NCI-H2171 (cell line): ENCODE results near the gene GAPVD1.
A peak's percentile ranks its signal among the peaks of the same experiment; 100 is the strongest.
"Not testable (repeated sequence)": the region's sequence is repeated elsewhere in the genome, so short reads cannot be mapped to it uniquely, and the experiment has no call there.

ENCODE experiments used
- DNase-seq: peaks from one replicate; lab custom pipeline; 2025; lab: John Stamatoyannopoulos, UW

The GAPVD1 gene, protein sequence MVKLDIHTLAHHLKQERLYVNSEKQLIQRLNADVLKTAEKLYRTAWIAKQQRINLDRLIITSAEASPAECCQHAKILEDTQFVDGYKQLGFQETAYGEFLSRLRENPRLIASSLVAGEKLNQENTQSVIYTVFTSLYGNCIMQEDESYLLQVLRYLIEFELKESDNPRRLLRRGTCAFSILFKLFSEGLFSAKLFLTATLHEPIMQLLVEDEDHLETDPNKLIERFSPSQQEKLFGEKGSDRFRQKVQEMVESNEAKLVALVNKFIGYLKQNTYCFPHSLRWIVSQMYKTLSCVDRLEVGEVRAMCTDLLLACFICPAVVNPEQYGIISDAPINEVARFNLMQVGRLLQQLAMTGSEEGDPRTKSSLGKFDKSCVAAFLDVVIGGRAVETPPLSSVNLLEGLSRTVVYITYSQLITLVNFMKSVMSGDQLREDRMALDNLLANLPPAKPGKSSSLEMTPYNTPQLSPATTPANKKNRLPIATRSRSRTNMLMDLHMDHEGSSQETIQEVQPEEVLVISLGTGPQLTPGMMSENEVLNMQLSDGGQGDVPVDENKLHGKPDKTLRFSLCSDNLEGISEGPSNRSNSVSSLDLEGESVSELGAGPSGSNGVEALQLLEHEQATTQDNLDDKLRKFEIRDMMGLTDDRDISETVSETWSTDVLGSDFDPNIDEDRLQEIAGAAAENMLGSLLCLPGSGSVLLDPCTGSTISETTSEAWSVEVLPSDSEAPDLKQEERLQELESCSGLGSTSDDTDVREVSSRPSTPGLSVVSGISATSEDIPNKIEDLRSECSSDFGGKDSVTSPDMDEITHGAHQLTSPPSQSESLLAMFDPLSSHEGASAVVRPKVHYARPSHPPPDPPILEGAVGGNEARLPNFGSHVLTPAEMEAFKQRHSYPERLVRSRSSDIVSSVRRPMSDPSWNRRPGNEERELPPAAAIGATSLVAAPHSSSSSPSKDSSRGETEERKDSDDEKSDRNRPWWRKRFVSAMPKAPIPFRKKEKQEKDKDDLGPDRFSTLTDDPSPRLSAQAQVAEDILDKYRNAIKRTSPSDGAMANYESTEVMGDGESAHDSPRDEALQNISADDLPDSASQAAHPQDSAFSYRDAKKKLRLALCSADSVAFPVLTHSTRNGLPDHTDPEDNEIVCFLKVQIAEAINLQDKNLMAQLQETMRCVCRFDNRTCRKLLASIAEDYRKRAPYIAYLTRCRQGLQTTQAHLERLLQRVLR (N-terminal part only)

DNA sequence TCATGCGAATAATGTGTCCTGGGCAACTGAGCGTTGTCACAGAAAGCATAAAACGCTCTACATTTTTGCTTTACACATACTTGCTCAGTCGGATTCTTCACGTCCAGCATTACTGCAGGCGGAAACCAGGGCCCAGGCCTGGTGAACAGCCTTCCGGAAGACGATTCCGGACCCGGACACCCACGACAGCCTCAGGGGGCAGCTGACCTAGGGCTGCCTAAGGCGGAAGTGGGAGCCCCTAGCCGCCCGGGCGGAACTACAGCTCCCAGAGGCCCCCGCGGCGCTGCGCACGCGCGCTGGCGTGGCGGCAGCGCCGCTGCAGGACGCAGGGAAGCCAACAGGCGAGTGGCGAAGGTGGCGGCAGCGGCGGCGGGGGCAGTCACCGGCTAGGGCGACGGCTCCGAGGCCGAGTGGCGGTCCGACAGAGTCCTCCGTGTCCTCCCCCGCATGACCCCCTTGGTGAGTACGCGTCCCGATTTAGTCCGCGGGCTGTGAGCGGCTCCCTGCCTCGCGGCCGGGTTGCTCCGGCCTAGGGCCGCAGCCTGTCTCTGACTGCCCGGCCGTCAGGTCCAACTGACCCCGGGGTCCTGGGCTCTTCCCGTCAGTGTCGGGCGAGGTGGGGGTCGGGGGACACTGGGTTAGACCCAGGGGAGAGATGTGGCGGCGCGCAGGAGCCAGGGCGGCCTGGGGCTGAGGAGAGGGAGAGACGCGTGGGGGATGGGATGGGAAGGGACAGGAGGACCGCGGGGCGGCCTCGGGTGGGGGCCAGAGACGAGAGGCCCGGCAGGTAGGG is at the start of gene GAPVD1:
Gene GAPVD1, plus strand, starts transcription at position 326 of the 793 bp plus-strand sequence. CDS start 37,096 bp downstream, outside the sequence.
- peak; percentile 84 for DNase-seq

DNA sequence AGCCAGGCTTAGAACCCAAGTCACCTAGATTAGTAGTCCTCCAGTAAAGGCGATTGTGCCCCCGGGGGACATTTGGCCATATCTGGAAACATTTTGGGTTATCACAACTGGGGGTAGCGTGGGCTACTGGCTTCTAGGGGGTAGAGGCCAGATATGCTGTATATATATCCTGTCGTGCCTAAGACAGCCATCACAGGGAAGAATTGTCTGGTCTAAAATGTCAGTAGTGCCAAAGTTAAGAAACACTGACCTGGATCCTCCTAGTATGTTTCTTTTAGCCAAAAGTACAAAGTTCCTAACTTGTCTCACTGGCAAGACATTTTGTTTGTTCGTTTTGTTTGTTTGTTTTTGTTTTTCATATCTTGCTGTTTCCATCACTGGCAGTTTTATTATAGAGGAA is 47.4 kb upstream of the GAPVD1 start:
- no peak for DNase-seq

DNA sequence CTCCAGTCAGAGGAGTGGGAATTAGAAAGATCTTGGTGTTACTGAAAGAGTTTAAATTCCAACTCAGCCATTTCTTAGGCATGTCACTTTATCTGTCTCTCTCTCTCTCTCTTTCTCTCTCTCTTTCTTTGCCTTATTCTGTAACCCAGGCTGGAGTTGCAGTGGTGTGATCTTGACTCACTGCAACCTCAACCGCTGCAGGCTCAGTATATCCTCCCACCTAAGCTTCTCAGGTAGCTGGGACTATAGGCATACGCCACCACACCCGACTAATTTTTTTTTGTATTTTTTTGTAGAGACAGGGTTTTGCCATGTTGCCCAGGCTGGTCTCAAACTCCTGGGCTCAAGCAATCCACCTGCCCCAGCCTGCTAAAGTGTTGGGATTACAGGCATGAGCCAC is 43.0 kb upstream of the GAPVD1 start:
- no peak for DNase-seq

DNA sequence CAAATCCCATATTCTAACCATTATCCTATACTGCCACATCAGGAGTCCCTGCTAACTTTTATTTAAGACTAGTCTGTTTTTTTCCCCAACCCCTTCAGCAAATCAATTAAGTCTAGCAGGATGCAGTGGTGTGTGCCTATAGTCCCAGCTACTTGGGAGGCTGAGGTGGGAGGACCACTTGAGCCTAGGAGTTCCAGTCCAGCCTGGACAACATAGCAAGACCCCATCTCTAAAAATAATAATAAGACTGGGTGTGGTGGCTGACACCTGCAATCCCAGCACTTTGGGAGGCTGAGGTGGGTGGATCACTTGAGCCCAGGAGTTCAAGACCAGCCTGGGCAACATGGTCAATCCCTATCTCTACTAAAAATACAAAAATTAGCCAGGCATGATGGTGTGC is 36.8 kb upstream of the GAPVD1 start:
- not testable (repeated sequence) for DNase-seq

DNA sequence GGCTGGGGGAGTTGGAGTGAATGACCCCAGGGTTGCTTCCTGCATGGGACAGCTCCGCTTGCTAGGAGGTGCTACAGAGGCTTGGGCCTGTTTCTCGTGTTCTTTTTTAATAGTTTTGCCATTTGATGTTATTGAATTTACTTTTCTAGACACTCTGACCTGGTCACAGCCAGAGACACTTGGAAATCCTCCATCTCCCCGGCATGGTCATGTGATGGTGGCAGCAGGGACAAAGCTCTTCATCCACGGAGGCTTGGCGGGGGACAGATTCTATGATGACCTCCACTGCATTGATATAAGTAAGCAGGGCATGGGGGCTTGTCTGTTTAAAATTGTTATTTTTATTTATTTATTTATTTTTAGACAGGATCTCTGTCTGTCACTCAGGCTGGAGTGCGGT is 33.9 kb upstream of the GAPVD1 start:
- no peak for DNase-seq

DNA sequence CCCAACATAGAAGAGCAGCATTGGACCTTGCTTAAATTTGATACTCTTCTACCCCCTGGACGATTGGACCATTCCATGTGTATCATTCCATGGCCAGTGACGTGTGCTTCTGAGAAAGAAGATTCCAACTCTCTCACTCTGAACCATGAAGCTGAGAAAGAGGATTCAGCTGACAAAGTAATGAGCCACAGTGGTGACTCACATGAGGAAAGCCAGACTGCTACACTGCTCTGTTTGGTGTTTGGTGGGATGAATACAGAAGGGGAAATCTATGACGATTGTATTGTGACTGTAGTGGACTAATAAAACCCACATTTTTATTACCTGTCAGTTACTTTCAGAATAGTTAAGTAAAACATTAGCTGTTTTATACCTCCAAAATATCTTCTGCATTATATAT is 27.9 kb upstream of the GAPVD1 start:
- no peak for DNase-seq

DNA sequence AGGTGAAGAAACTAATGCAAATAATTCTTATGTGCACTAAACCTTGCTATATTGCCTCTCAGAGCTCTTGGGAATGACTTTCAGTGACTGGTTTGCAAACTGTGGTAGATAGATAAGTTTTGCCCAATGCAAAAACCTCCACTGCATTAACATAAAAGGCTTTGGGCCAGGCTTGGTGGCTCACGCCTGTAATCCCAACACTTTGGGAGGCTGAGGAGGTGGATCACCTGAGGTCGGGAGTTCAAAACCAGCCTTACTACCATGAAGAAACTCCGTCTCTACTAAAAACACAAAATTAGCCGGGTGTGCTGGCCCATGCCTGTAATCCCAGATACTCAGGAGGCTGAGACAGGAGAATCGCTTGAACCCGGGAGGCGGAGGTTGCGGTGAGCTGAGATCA is 27.5 kb upstream of the GAPVD1 start:
- DNase-seq: not testable (repeated sequence)

DNA sequence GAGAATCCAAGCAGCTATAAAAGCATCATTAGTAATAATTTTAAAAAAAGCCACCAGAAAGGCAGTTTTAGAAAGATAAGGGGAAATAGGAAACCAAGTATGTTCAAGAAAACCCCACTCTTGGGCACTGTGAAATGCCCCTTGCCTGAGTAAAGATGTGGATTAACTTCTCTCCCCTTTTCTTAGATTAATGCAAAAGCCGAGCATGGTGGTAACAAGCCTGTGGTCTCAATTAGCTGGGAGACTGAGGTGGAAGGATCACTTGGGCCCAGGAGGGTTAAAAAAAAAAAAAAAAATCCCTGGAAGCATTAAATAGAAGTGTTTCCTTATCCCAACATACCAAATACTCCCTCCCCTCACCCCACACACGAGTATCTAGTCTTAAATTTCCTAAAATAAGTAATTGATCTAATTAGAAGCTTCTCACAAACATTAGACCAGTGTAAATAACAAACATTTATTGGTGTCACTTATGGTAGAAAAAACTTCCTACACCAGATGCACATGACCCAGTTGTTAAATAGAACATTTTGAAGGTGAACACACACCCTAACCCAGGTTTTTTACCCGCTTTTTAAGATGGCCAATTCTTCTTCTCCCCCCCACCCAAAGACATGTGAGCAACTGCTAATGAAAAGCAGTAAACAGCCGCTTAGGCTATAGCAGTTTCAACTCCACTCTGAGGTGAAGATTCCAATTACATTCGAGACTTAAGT is 25.7 kb upstream of the GAPVD1 start:
- DNase-seq: no peak

DNA sequence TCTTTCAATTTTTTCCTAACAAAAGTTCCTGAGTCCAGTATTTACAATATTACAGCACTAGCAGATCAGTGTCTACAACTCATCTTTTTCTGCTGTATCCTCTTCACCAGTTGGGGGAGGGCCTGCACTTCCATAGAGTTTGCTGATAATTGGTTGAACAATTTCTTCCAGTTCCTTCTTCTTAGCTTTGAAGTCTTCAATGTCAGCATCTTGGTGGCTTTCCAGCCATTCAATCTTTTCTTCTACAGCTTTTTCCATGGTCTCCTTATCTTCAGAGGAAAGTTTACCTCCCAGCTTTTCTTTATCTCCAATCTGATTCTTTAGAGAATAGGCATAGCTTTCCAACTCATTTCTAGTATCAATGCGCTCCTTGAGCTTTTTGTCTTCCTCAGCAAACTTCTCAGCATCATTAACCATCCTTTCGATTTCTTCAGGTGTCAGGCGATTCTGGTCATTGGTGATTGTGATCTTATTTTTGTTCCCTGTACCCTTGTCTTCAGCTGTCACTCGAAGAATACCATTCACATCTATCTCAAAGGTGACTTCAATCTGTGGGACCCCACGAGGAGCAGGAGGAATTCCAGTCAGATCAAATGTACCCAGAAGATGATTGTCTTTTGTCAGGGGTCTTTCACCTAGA is 25.0 kb upstream of the GAPVD1 start:
- not testable (repeated sequence) for DNase-seq

DNA sequence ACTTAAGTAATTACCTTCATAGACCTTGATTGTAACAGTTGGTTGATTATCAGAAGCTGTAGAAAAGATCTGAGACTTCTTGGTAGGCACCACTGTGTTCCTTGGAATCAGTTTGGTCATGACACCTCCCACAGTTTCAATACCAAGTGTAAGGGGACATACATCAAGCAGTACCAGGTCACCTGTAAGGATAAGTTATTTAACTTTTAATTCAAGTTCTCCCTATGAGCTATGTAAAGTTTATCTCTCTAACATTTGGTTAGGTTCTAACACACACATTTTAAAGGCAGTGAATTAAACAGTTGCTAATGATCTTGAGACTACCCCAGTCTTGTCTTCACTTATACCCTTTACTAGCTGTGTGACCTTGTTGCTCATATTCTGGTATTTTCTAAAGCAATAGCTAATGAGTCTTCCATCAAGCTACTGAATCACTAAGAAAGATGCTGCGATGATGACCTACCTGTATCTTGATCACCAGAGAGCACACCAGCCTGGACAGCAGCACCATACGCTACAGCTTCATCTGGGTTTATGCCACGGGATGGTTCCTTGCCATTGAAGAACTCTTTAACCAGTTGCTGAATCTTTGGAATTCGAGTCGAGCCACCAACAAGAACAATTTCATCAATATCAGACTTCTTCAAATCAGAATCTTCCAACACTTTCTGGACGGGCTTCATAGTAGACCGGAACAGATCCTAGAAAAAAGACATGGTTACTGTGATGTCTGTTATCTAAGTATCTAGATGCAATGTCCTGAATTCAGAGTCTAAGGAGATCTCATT is 23.3 kb upstream of the GAPVD1 start:
- DNase-seq: no peak

DNA sequence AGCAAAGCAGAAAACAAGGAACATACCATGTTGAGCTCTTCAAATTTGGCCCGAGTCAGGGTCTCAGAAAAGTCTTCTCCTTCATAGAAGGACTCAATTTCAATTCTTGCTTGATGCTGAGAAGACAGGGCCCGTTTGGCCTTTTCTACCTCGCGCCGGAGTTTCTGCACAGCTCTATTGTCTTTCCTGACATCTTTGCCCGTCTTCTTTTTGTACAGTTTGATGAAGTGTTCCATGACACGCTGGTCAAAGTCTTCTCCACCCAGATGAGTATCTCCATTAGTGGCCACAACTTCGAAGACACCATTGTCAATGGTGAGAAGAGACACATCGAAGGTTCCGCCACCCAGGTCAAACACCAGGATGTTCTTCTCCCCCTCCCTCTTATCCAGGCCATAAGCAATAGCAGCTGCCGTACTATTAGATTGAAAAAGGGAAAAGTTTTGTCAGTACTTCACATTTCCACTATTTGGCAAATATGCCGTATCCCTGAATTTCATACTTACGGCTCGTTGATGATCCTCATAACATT is 22.6 kb upstream of the GAPVD1 start:
- DNase-seq: no peak

DNA sequence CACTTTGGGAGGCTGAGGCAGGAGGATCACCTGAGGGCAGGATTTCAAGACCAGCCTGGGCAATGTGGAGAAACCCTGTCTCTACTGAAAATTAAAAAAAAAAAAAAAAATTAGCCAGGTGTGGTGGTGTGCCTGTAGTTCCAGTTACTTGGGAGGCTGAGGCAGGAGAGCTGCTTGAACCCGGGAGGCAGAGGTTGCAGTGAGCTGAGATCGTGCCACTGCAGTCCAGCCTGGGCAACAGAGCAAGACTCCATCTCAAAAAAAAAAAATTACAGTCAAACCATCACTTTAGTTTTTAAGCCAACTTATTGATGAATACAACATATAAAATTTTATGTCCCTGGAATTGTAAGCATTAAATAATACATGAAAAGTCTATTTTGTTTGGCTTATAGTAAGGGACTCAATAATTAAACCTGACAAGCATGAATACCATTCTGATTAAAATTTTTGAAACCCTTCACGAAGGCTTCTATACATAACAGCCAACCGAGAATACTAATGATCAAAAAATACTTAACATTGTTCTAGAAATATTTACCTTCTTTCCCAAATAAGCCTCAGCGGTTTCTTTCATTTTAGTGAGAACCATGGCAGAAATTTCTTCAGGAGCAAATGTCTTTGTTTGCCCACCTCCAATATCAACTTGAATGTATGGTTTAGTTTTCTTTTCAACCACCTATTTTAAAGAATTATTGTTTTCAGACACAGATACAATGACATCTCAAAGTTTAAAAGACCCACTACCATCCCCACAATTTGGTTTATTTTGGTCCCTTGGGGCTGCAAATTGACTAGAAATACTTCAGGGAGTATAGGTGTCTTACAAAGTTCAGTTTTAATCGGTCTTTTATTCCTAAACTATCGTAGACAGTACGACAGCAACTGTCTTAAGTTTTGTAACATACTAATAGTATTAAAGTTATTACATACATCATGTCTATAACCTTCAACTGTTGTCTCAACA is 21.7 kb upstream of the GAPVD1 start:
- no peak for DNase-seq

DNA sequence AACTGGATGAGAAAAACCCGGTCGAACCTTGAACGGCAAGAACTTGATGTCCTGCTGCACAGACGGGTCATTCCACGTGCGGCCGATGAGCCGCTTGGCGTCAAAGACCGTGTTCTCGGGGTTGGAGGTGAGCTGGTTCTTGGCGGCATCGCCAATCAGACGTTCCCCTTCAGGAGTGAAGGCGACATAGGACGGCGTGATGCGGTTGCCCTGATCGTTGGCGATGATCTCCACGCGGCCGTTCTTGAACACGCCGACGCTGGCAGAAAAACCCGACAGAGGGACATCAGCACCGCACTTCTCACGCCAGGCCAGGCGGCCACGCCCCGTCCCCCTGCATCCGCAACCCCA is 21.0 kb upstream of the GAPVD1 start:
- no peak for DNase-seq

DNA sequence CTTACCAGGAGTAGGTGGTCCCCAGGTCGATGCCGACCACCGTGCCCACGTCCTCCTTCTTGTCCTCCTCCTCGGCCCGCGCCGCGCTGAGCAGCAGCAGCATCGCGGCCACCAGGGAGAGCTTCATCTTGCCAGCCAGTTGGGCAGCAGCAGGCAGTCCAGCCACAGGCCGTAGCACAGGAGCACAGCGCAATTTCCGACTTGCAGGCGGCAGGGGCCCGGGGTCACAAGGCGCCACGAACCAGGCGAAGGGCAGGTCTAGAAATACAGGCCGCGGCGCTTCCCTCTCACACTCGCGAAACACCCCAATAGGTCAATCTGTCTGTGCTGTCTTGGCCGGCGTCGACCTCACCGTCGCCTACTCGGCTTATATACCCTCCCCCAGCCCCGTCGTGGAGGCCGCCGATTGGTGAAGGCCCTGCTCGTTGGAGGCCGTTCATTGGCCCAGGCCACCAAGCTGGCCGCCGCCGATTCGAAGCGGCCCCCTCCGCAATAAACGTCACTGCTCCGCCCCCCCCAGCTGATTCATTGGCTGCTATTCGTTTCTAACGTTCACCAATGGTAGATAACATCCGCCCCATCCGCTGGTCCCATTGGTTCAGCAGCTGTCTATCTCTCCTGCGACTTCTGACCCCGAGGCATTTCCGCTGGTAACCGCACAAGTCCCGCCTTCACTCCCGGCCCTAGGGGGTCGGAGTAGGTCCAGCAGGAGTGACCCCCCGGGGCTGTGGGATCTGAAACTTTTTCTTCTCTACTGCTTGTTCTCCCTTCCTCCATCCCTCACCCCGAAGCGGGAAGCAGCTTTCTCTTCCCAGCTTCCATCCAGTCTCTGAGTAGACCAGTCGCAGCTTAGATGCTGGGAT is 20.4 kb upstream of the GAPVD1 start, which contains the start of gene HSPA5:
Gene HSPA5, minus strand, starts transcription at position 344 of the 863 bp plus-strand sequence. Its CDS starts 217 bp downstream, at position 127.
- peak; percentile 98 for DNase-seq

DNA sequence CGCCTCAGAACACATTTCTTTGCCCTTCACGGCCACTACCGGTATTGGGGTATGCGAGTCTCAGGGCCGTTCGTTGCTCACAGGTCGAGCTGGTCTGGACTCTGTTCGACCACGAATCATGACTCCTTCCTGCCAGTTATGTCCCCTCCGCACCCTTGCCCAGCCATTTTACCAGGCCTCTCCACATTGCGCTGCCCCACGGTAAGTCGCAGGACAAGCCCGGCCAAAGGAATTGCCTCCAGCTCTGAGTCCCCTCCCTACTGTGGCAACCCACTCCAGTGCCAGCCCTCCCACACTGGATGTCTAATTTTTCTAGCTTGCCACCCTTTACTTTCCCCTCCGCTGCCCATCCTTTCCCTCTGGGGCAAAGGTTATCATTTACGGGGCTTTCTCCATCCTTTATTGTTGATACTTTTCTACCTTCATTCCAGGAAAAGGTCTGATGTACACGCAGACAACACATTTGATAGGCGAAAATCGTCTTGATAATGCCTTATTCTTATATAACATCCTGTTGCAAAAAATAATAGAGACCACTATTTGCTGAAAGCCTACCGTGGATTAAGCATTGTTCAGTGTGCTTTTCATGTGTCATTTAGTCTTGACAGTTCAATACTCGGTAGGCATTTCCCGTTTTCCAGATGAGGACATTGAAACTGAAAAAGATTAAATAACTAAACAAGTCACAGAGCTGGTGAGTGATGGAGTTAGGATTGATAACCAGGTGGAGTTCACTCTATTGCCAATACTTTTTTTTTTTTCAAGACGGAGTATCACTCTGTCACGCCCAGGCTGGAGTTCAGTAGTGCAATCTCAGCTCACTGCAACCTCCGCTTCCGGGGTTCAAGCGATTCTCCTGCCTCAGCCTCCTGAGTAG is 19.5 kb upstream of the GAPVD1 start:
- DNase-seq: no peak

DNA sequence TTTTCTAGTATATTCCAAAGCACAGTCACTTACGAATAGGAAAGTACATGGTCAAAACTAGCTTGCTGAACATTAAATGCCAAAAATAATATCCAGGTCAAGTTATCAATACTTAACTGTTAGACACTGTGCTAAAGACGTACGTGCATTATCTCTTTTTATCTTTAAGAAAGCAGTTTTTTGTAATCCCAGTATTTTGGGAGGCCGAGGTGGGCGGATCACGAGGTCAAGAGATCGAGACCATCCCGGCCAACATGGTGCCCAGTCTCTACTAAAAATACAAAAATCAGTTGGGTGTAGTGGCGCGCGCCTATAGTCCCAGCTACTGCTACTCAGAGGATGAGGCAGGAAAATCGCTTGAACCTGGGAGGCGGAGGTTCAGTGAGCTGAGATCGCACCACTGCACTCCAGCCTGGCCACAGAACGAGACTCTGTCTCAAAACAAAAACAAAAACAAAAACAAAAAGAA is 17.8 kb upstream of the GAPVD1 start:
- no peak for DNase-seq
